Activated CD4-positive, alpha-beta T cell treated with anti-CD3 and anti-CD28 coated beads for 36 hours (primary cell): ENCODE data around the gene ABCD4. TPM values are rescaled to one million over a fixed set of nuclear protein-coding genes. Genes with fewer than 3 reads are reported as not detected.

ENCODE experiments used
- ATAC-seq: fragments of 200-7000 bp; cut with Tn5 transposase; one replicate; pipeline ENCODE4 v1.10.0; 2021; ENCODE audit warnings: mild to moderate bottlenecking, moderate library complexity
- CTCF ChIA-PET: fragments of 350-600 bp; sonication (Branson Sonifier 250); formaldehyde crosslinking; loops from one replicate; lab custom pipeline; 2021; ENCODE audit warnings: antibody characterized with exemption; lab: Charles Lee
- POLR2A ChIA-PET: fragments of 350-600 bp; sonication (Branson Sonifier 250); formaldehyde crosslinking; loops from one replicate; lab custom pipeline; 2021; ENCODE audit warnings: antibody characterized with exemption, inconsistent platforms; lab: Charles Lee
- DNase-seq: peaks from one replicate; pipeline ENCODE4 v3.0.0-alpha.2; 2020
- H3K27ac Mint-ChIP-seq: one replicate; pipeline ENCODE4 v1.8.0; 2021; ENCODE audit warnings: mixed read lengths
- H3K27me3 Mint-ChIP-seq: one replicate; pipeline ENCODE4 v1.8.0; 2021; ENCODE audit warnings: mixed read lengths
- H3K36me3 Mint-ChIP-seq: one replicate; pipeline ENCODE4 v1.8.0; 2021; ENCODE audit warnings: low read depth, mixed read lengths
- H3K4me1 Mint-ChIP-seq: one replicate; pipeline ENCODE4 v1.8.0; 2021; ENCODE audit warnings: mixed read lengths
- H3K4me3 Mint-ChIP-seq: one replicate; pipeline ENCODE4 v1.8.0; 2021; ENCODE audit warnings: mild to moderate bottlenecking, moderate library complexity, mixed read lengths
- H3K9me3 Mint-ChIP-seq: one replicate; pipeline ENCODE4 v1.8.0; 2021; ENCODE audit warnings: low read depth, mixed read lengths
- intact Hi-C, 2 experiments: fragments of 100-400 bp; cut with DNase I in 1 of 2; cut with micrococcal nuclease in 1 of 2; formaldehyde crosslinking; loops; one replicate each; pipeline versions ENCODE4 v1.14.2 to v1.15.1; 2022 to 2024; cut with DNase I, micrococcal nuclease
- total RNA-seq, 2 experiments: library from RNA; stranded (reverse); gene quantifications; one replicate each; pipeline ENCODE4 v1.2.3, GENCODE V29; 2021

Gene ABCD4
- total RNA-seq = 10 to 100 TPM; 43.0 to 43.1 TPM

DNA sequence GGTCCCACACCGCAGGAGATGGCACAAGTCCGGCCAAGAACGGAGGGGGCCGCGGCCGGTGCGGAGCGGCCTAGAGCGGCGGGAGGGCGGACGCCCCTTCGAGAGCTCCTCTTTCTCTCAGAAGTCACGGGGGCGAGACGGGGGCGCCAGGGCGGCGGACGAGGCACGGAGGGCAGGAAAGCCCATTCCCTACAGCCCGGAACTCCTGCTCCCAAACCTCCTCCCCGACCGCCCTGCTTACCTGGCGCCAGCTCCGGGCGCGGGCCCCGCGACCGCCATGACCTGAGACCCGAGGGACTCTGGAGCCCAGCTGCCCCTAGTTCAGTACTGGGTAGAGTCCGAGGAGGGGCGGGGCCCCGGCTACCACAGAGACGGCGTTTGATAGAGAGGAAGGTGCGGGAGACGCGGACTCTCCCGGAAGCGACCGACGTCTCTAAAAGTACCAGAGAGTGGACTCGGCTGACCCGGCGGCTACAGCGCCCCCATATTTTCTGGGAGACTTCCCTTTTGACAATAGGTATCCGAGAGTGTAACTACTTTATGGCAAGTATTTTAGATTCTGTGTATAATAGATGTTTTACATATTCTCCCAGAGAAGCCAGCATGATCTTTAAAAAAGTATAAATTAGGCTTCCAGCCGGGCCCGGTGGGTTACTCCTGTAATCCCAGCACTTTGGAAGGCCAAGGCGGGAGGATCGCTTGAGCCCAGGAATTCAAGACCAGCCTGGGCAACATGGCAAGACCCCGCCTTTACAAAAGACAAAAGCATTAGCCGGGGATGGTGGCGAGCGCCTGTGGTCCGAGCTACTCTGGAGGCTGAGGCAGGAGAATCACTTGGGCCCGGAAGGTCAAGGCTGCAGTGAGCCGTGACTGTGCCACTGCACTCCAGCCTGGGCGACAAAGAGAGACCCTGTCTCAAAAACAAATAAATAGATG lies at the start of gene ABCD4:
Gene ABCD4, minus strand, starts transcription at position 301 of the 936 bp plus-strand sequence. Its CDS starts 22 bp downstream, at position 279.
- ATAC-seq (peak; percentile 95), DNase-seq (peak; percentile 91)
- Mint-ChIP-seq H3K27me3 (no peaks in the 10 kb centered on the region), H3K36me3 (peaks cover 18% of the 10 kb centered on the region), H3K27ac (peak within 1 kb of the TSS; percentile 98), H3K9me3 (no peaks in the 10 kb centered on the region), H3K4me1 (peaks cover 32% of the 10 kb centered on the region), H3K4me3 (peak within 1 kb of the TSS; percentile 98)
- POLR2A ChIA-PET = interaction anchor here (0.7 kb wide), 1 partner anchor 190 kb away, joined by 4 read pairs; the partner anchor contains the start of genes ISCA2 and NPC2
- intact Hi-C loops = loop anchor here (1.0 to 5.0 kb wide), 11 partner anchors 46 to 1244 kb away; partner anchors contain the start of genes ISCA2 (in 2 of the 2), NPC2 (in 2 of the 2), ALDH6A1 (in 1 of the 2) and AREL1 (in 1 of the 2)
- CTCF ChIA-PET = interaction anchor here (0.6 to 1.1 kb wide), 6 partner anchors 11 to 289 kb away, joined by 3 to 5 read pairs (median 3); no protein-coding TSS in a partner anchor

DNA sequence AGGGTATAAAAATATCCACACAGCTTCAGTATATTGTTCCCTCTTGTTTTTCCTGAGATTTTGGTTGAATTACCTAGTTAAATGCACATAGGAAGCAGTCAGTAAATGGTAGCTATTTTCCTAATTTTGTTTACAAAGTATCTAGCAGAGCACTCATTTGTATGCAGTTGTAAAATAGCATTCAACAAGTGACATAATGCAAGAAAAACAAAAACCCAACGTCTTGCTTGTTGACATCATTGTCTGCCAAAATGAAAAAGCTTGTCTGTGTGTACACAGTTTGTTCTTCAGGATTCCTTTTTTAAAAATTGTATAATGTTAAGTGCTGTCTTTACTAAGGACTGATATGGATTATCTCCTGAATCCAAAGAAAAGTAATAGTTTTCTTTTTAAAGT lies 48.2 kb upstream of the ABCD4 start:
- Mint-ChIP-seq H3K4me3 (no peak overlapping the region), H3K27ac (no peak overlapping the region), H3K9me3 (no peaks in the 10 kb centered on the region), H3K4me1 (no peaks in the 10 kb centered on the region), H3K27me3 (no peaks in the 10 kb centered on the region), H3K36me3 (no peaks in the 10 kb centered on the region)
- ATAC-seq (no peak), DNase-seq (no peak)
- ChIA-PET CTCF (no interaction called here), POLR2A (no interaction called here)
- intact Hi-C loops = no loop called here

DNA sequence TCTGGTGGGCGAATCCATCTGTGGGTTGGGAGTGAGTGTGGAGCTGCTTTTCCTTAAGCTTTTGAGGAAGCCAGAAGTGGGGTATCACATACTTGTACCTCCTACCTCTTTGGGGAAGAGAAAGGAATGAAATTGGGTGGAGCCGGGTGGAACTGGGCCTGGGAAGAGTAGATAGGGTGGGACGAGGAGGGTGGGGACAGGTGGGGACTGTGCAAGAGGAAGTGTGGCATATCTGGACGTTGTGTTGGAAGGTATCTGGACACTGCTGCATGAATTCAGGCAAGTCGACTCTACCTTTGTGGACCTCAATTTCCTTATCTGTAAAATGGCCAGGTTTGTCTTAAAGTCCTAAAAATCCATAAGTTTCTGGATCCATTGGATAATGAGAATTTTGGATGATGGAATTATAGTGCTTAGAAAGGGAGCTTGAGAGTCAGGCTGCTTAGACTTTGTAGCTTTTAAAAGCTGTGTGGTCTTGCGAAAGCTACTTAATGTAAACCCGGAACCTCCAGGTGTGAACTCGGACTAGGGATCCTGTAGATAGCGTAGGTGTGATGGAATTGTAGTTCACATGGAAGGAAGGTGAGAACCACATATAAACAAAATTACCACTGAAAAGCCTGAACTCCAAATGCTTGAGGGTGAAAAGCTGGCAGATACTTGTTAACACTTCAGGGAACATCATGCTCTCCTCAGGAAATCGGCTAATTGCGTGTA lies 47.6 kb upstream of the ABCD4 start:
- H3K36me3 Mint-ChIP-seq = no peaks in the 10 kb centered on the region
- DNase-seq (no peak), ATAC-seq (no peak)
- no peaks in the 10 kb centered on the region for H3K4me1 Mint-ChIP-seq
- no peaks in the 10 kb centered on the region for H3K9me3 Mint-ChIP-seq
- H3K27ac Mint-ChIP-seq = no peak overlapping the region
- no peak overlapping the region for H3K4me3 Mint-ChIP-seq
- intact Hi-C loops = no loop called here
- H3K27me3 Mint-ChIP-seq = no peaks in the 10 kb centered on the region
- CTCF ChIA-PET = no interaction called here
- POLR2A ChIA-PET = interaction anchor here (0.7 kb wide), 1 partner anchor 388 kb away, joined by 4 read pairs; no protein-coding TSS in a partner anchor

- ChIA-PET POLR2A (interaction anchor here (0.7 kb wide), 1 partner anchor 387 kb away, joined by 4 read pairs; no protein-coding TSS in a partner anchor), CTCF (no interaction called here)
- Mint-ChIP-seq H3K36me3 (no peaks in the 10 kb centered on the region), H3K9me3 (no peaks in the 10 kb centered on the region), H3K27ac (no peak overlapping the region), H3K27me3 (no peaks in the 10 kb centered on the region), H3K4me3 (no peak overlapping the region), H3K4me1 (no peaks in the 10 kb centered on the region)
- ATAC-seq (no peak), DNase-seq (no peak)
- intact Hi-C loops = no loop called here
Measured at GRCh38 chr14:74349757-74350156, 47.0 kb upstream of the ABCD4 start.

- intact Hi-C loops = no loop called here
- CTCF ChIA-PET = no interaction called here
- Mint-ChIP-seq H3K27ac (no peak overlapping the region), H3K4me3 (no peak overlapping the region), H3K36me3 (no peaks in the 10 kb centered on the region), H3K9me3 (no peaks in the 10 kb centered on the region), H3K4me1 (no peaks in the 10 kb centered on the region), H3K27me3 (no peaks in the 10 kb centered on the region)
- POLR2A ChIA-PET = no interaction called here
- no peak for ATAC-seq
- DNase-seq = no peak
Measured at GRCh38 chr14:74348735-74349463, 46.2 kb upstream of the ABCD4 start.

DNA sequence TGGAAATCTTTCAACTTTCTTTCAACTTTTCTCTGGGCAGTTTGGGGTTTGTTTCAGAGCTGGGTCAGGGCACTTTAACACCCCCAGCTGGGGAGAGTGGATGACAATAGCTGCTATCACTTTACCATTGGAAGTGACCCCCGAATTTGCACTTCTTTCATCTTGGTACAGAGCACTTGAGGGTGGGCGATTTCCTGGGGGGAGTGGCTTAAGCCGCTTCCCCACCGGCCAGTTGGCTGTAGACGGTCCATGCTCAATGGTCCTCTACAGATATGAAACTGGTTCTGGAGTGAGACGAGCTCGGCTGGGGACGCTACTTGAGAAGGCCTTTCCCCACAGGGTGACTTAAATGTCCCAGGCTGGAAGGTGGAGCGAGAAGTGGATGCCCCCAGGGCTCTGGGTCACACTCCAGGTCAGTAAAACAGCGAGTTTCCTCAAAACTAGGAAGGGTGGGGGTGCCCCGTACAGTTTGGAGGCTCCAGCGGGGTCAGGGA lies 45.6 kb upstream of the ABCD4 start, which contains the start of gene VRTN:
Gene VRTN, plus strand, starts transcription at position 231 of the 494 bp plus-strand sequence. CDS start 8,313 bp downstream, outside the sequence.
- ChIA-PET POLR2A (no interaction called here), CTCF (no interaction called here)
- no peak within 1 kb of the TSS for H3K27ac Mint-ChIP-seq
- H3K27me3 Mint-ChIP-seq = peaks cover 2% of the 10 kb centered on the region
- DNase-seq = no peak
- no peak within 1 kb of the TSS for H3K4me3 Mint-ChIP-seq
- intact Hi-C loops = no loop called here
- no peaks in the 10 kb centered on the region for H3K9me3 Mint-ChIP-seq
- no peaks in the 10 kb centered on the region for H3K36me3 Mint-ChIP-seq
- ATAC-seq = no peak
- no peaks in the 10 kb centered on the region for H3K4me1 Mint-ChIP-seq

DNA sequence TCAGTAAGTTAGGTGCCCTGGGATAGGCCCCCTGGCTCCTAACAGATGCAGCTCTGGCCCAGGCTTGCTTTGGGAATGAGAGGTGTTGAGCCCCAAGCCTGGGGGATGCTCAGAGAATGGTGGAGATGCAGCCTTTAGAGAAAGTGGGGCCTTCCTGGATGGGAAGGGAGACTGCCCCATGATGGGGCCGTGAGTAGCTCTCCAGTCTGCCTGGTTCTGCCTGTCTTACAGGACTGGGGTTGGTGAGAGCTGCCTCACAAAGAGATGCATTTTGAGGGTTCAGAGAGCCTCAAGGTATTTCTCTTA lies 45.0 kb upstream of the ABCD4 start:
- no peaks in the 10 kb centered on the region for H3K36me3 Mint-ChIP-seq
- CTCF ChIA-PET = no interaction called here
- H3K4me1 Mint-ChIP-seq = no peaks in the 10 kb centered on the region
- ATAC-seq (no peak), DNase-seq (no peak)
- no peak overlapping the region for H3K4me3 Mint-ChIP-seq
- intact Hi-C loops = no loop called here
- POLR2A ChIA-PET = no interaction called here
- peaks cover 2% of the 10 kb centered on the region for H3K27me3 Mint-ChIP-seq
- no peaks in the 10 kb centered on the region for H3K9me3 Mint-ChIP-seq
- H3K27ac Mint-ChIP-seq = no peak overlapping the region

GRCh38 chr14:74347097-74347794 lies 44.5 kb upstream of the ABCD4 start:
- DNase-seq = no peak
- ChIA-PET POLR2A (no interaction called here), CTCF (interaction anchor here (1.3 kb wide), 1 partner anchor 29 kb away, joined by 4 read pairs; no protein-coding TSS in a partner anchor)
- Mint-ChIP-seq H3K4me1 (no peaks in the 10 kb centered on the region), H3K27ac (no peak overlapping the region), H3K36me3 (no peaks in the 10 kb centered on the region), H3K4me3 (no peak overlapping the region), H3K9me3 (no peaks in the 10 kb centered on the region), H3K27me3 (peaks cover 2% of the 10 kb centered on the region)
- no peak for ATAC-seq
- intact Hi-C loops = no loop called here

DNA sequence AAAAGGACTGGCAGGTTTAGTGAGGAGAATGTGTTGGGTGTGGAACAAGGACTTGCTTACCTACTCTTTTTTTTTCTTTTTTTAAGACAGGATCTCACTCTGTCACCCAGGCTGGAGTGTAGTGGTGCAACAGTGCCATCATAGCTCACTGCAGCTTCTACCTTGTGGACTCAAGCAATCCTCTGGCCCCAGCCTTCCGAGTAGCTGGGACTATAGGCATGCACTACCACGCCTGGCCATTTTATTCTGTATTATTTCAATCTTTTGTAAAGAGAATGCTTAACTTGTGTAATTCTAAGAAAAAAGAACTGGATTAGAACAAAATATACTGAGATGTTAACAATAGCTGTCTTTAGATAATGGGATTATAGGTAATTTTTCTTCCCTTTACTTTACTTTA lies 43.6 kb upstream of the ABCD4 start:
- Mint-ChIP-seq H3K27me3 (peaks cover 2% of the 10 kb centered on the region), H3K4me1 (no peaks in the 10 kb centered on the region), H3K9me3 (no peaks in the 10 kb centered on the region), H3K36me3 (no peaks in the 10 kb centered on the region), H3K27ac (no peak overlapping the region), H3K4me3 (no peak overlapping the region)
- intact Hi-C loops = no loop called here
- DNase-seq (no peak), ATAC-seq (no peak)
- POLR2A ChIA-PET = no interaction called here
- CTCF ChIA-PET = interaction anchor here (1.3 kb wide), 1 partner anchor 30 kb away, joined by 4 read pairs; no protein-coding TSS in a partner anchor

- intact Hi-C loops = no loop called here
- ChIA-PET CTCF (interaction anchor here (0.8 kb wide), 1 partner anchor 1039 kb away, joined by 4 read pairs; no protein-coding TSS in a partner anchor), POLR2A (no interaction called here)
- no peak for ATAC-seq
- Mint-ChIP-seq H3K4me1 (no peaks in the 10 kb centered on the region), H3K4me3 (no peak overlapping the region), H3K27ac (no peak overlapping the region), H3K36me3 (no peaks in the 10 kb centered on the region), H3K9me3 (no peaks in the 10 kb centered on the region), H3K27me3 (peaks cover 3% of the 10 kb centered on the region)
- no peak for DNase-seq
Measured at GRCh38 chr14:74333909-74334308, 31.2 kb upstream of the ABCD4 start.
